Mesenchymal stem cell (in vitro differentiated cells and primary cell): Measurements from ENCODE around the gene AGGF1. TPM values are rescaled to one million over a fixed set of nuclear protein-coding genes. Genes with fewer than 3 reads are reported as not detected.

Experiments used
- DNase-seq: peaks from one replicate; pipeline ENCODE4 v3.0.0-alpha.2; 2013
- H2AFZ ChIP-seq: one replicate; pipeline ENCODE4 v1.6.1; 2013; ENCODE audit warnings: low read depth, mild to moderate bottlenecking, control low read depth, inconsistent platforms, low read length, moderate library complexity
- H2AK5ac ChIP-seq: 2 replicates; pipeline ENCODE4 v1.6.1; 2013; ENCODE audit warnings: low read length, moderate library complexity, mild to moderate bottlenecking, inconsistent platforms; ENCODE audit not compliant: severe bottlenecking
- H2BK120ac ChIP-seq: one replicate; pipeline ENCODE4 v1.6.1; 2013; ENCODE audit warnings: low read depth, mild to moderate bottlenecking, inconsistent platforms, low read length, moderate library complexity
- H2BK12ac ChIP-seq, 2 experiments: one replicate each; pipeline ENCODE4 v1.6.1; 2013; ENCODE audit warnings: inconsistent platforms in 2 of 2, low read length in 2 of 2, mild to moderate bottlenecking in 2 of 2, moderate library complexity in 2 of 2, control low read depth in 1 of 2
- H2BK15ac ChIP-seq: one replicate; pipeline ENCODE4 v1.6.1; 2013; ENCODE audit warnings: mild to moderate bottlenecking, low read depth, inconsistent platforms; ENCODE audit not compliant: poor library complexity, severe bottlenecking
- H2BK5ac ChIP-seq: 2 replicates; pipeline ENCODE4 v1.6.1; 2013; ENCODE audit warnings: low read depth, mild to moderate bottlenecking, low read length, control low read depth, inconsistent platforms; ENCODE audit not compliant: poor library complexity, severe bottlenecking
- H3K14ac ChIP-seq, 2 experiments: one replicate each; pipeline ENCODE4 v1.6.1; 2013; ENCODE audit warnings: inconsistent platforms in 2 of 2, low read length in 2 of 2, control low read depth in 1 of 2, mild to moderate bottlenecking in 1 of 2, moderate library complexity in 1 of 2
- H3K18ac ChIP-seq, 2 experiments: one replicate each; pipeline ENCODE4 v1.6.1; 2013; ENCODE audit warnings: inconsistent platforms in 2 of 2, low read length in 2 of 2, control low read depth in 1 of 2, low read depth in 1 of 2, mild to moderate bottlenecking in 1 of 2
- H3K23ac ChIP-seq, 2 experiments: one replicate each; pipeline ENCODE4 v1.6.1; 2013; ENCODE audit warnings: inconsistent platforms in 2 of 2, low read length in 2 of 2, mild to moderate bottlenecking in 2 of 2, moderate library complexity in 2 of 2, control low read depth in 1 of 2
- H3K27ac ChIP-seq: 2 replicates; pipeline ENCODE4 v1.5.1; 2013; ENCODE audit warnings: mild to moderate bottlenecking, moderate library complexity, low read length, control low read depth, inconsistent platforms; ENCODE audit not compliant: poor library complexity, severe bottlenecking
- H3K27me3 ChIP-seq, 2 experiments: 2 replicates each; pipeline versions ENCODE4 v1.6.1 to v1.7.0; 2013; ENCODE audit warnings: low read length in 2 of 2, mild to moderate bottlenecking in 2 of 2, moderate library complexity in 2 of 2, control low read depth in 1 of 2, inconsistent platforms in 1 of 2; ENCODE audit not compliant: control insufficient read depth in 1 of 2, insufficient read depth in 1 of 2
- H3K36me3 ChIP-seq, 2 experiments: 2 replicates each; pipeline versions ENCODE4 v1.6.1 to v1.7.0; 2013; ENCODE audit warnings: low read length in 2 of 2, control low read depth in 1 of 2, inconsistent platforms in 1 of 2, low read depth in 1 of 2, mild to moderate bottlenecking in 1 of 2; ENCODE audit not compliant: insufficient read depth in 2 of 2, control insufficient read depth in 1 of 2
- H3K4ac ChIP-seq, 2 experiments: one replicate each; pipeline ENCODE4 v1.6.1; 2013; ENCODE audit warnings: inconsistent platforms in 2 of 2, low read length in 2 of 2, mild to moderate bottlenecking in 2 of 2, moderate library complexity in 2 of 2, control low read depth in 1 of 2, low read depth in 1 of 2
- H3K4me1 ChIP-seq: 2 replicates; pipeline ENCODE4 v1.6.1; 2013; ENCODE audit warnings: low read depth, low read length, control low read depth; ENCODE audit not compliant: control insufficient read depth, insufficient read depth
- H3K4me2 ChIP-seq: 2 replicates; pipeline ENCODE4 v1.6.1; 2013; ENCODE audit warnings: low read length, mild to moderate bottlenecking, inconsistent platforms; ENCODE audit not compliant: poor library complexity, severe bottlenecking
- H3K4me3 ChIP-seq, 2 experiments: 2 replicates each; pipeline versions ENCODE4 v1.5.1 to v1.7.0; 2013; ENCODE audit warnings: low read length in 2 of 2, mild to moderate bottlenecking in 2 of 2, control low read depth in 1 of 2, low read depth in 1 of 2; ENCODE audit not compliant: insufficient read depth in 1 of 2
- H3K79me1 ChIP-seq: replicated peaks from 2 replicates; pipeline ENCODE4 v1.6.1; 2013; ENCODE audit warnings: mild to moderate bottlenecking, control low read depth, low read length, inconsistent platforms; ENCODE audit not compliant: poor library complexity, severe bottlenecking
- H3K9ac ChIP-seq: 2 replicates; pipeline ENCODE4 v1.7.0; 2013; ENCODE audit warnings: mild to moderate bottlenecking, low read length, moderate library complexity
- H3K9me3 ChIP-seq: 2 replicates; pipeline ENCODE4 v1.7.0; 2013; ENCODE audit warnings: mild to moderate bottlenecking, low read length; ENCODE audit not compliant: control insufficient read depth
- H4K8ac ChIP-seq: one replicate; pipeline ENCODE4 v1.6.1; 2013; ENCODE audit warnings: inconsistent platforms, mild to moderate bottlenecking, low read length, moderate library complexity
- H4K91ac ChIP-seq: one replicate; pipeline ENCODE4 v1.6.1; 2013; ENCODE audit warnings: mild to moderate bottlenecking, low read length, inconsistent platforms
- WGBS: methylation state at CpG from one replicate; pipeline ENCODE4 v1.1.7; 2013; ENCODE audit warnings: mixed read lengths; 5-methylcytosine and 5-hydroxymethylcytosine counted together
- polyA plus RNA-seq, 2 experiments: library from polyadenylated mRNA; stranded (reverse); fragments of 200-250 nt; gene quantifications; one replicate each; pipeline ENCODE4 v1.2.3, GENCODE V29; 2013

AGGF1 gene
- 19.6 TPM for polyA plus RNA-seq (2013, experiment 1 of 2)
- polyA plus RNA-seq (2013, experiment 2 of 2) = 19.7 TPM

- Histone ChIP-seq H3K27me3 (no peaks in the 10 kb centered on the region), H3K4me2 (peak within 1 kb of the TSS; percentile 68), H2BK5ac (peak within 1 kb of the TSS; percentile 11), H2AK5ac (no peak within 1 kb of the TSS), H3K23ac (peak within 1 kb of the TSS; percentile 87), H3K14ac (peak within 1 kb of the TSS in 1 of 2 experiments; percentile 100), H3K9ac (peak within 1 kb of the TSS; percentile 95), H3K18ac (peak within 1 kb of the TSS; percentile 98), H3K9me3 (no peaks in the 10 kb centered on the region), H3K27ac (peak within 1 kb of the TSS; percentile 97), H3K4ac (peak within 1 kb of the TSS; percentile 67 to 97), H2BK15ac (peak within 1 kb of the TSS; percentile 57), H3K4me3 (peak within 1 kb of the TSS; percentile 92 to 98), H3K36me3 (peaks cover 0 to 12% of the 10 kb centered on the region in 2 experiments), H2BK120ac (peak within 1 kb of the TSS; percentile 81), H2BK12ac (peak within 1 kb of the TSS in 1 of 2 experiments; percentile 59), H4K8ac (peak within 1 kb of the TSS; percentile 99), H3K4me1 (peaks cover 1% of the 10 kb centered on the region), H4K91ac (peak within 1 kb of the TSS; percentile 96), H3K79me1 (peaks cover 7% of the 10 kb centered on the region), H2AFZ (peak within 1 kb of the TSS; percentile 99)
- WGBS = 2% methylated on average over 66 of the region's 82 CpGs
- DNase-seq = peak; percentile 93
Observed at GRCh38 chr5:77030097-77031071, at the start of gene AGGF1. Gene AGGF1, plus strand, starts transcription at chr5:77030404. Its CDS starts 363 bp downstream, at chr5:77030767.

GRCh38 chr5:76980518-76981144 lies 49.6 kb upstream of the AGGF1 start:
- H3K27me3 ChIP-seq = peaks cover 0 to 11% of the 10 kb centered on the region in 2 experiments
- 96% methylated on average over 5 of the region's 8 CpGs for WGBS
- H3K4ac ChIP-seq = no peak overlapping the region
- no peak overlapping the region for H2AFZ ChIP-seq
- no peak overlapping the region for H3K4me2 ChIP-seq
- H4K91ac ChIP-seq = no peak overlapping the region
- H3K36me3 ChIP-seq = no peaks in the 10 kb centered on the region
- no peak for DNase-seq
- no peak overlapping the region for H2BK12ac ChIP-seq
- no peak overlapping the region for H3K14ac ChIP-seq
- no peak overlapping the region for H3K27ac ChIP-seq
- no peaks in the 10 kb centered on the region for H3K4me1 ChIP-seq
- H3K23ac ChIP-seq = no peak overlapping the region
- no peak overlapping the region for H3K18ac ChIP-seq
- H2BK15ac ChIP-seq = no peak overlapping the region
- H2BK120ac ChIP-seq = no peak overlapping the region
- no peak overlapping the region for H3K4me3 ChIP-seq
- no peak overlapping the region for H2AK5ac ChIP-seq
- no peak overlapping the region for H2BK5ac ChIP-seq
- no peaks in the 10 kb centered on the region for H3K9me3 ChIP-seq
- H3K9ac ChIP-seq = no peak overlapping the region
- no peaks in the 10 kb centered on the region for H3K79me1 ChIP-seq
- no peak overlapping the region for H4K8ac ChIP-seq

- no peak overlapping the region for H3K23ac ChIP-seq
- H3K14ac ChIP-seq = no peak overlapping the region
- H3K9ac ChIP-seq = no peak overlapping the region
- no peak overlapping the region for H2AFZ ChIP-seq
- no peaks in the 10 kb centered on the region for H3K9me3 ChIP-seq
- H3K4ac ChIP-seq = no peak overlapping the region
- no peak overlapping the region for H2BK12ac ChIP-seq
- peaks cover 0 to 11% of the 10 kb centered on the region in 2 experiments for H3K27me3 ChIP-seq
- no peak overlapping the region for H3K27ac ChIP-seq
- no peak overlapping the region for H4K8ac ChIP-seq
- DNase-seq = no peak
- H3K4me1 ChIP-seq = no peaks in the 10 kb centered on the region
- no peak overlapping the region for H2BK120ac ChIP-seq
- WGBS = 80% methylated on average over 1 of the region's 2 CpGs
- H3K18ac ChIP-seq = no peak overlapping the region
- H3K4me3 ChIP-seq = no peak overlapping the region
- no peak overlapping the region for H2BK15ac ChIP-seq
- no peaks in the 10 kb centered on the region for H3K36me3 ChIP-seq
- no peak overlapping the region for H2AK5ac ChIP-seq
- H3K4me2 ChIP-seq = no peak overlapping the region
- no peaks in the 10 kb centered on the region for H3K79me1 ChIP-seq
- no peak overlapping the region for H4K91ac ChIP-seq
- no peak overlapping the region for H2BK5ac ChIP-seq
Observed at GRCh38 chr5:76982450-76982849, 47.8 kb upstream of the AGGF1 start.

- H2BK5ac ChIP-seq = no peak overlapping the region
- H2AK5ac ChIP-seq = no peak overlapping the region
- H3K4ac ChIP-seq = no peak overlapping the region
- peaks cover 0 to 4% of the 10 kb centered on the region in 2 experiments for H3K27me3 ChIP-seq
- H3K18ac ChIP-seq = no peak overlapping the region
- H3K79me1 ChIP-seq = no peaks in the 10 kb centered on the region
- H3K9me3 ChIP-seq = no peaks in the 10 kb centered on the region
- H3K36me3 ChIP-seq = no peaks in the 10 kb centered on the region
- no peak overlapping the region for H2AFZ ChIP-seq
- H4K8ac ChIP-seq = no peak overlapping the region
- peak overlapping the region; percentile 39 for H4K91ac ChIP-seq
- H3K27ac ChIP-seq = no peak overlapping the region
- no peak overlapping the region for H3K4me3 ChIP-seq
- no peak overlapping the region for H3K4me2 ChIP-seq
- H2BK15ac ChIP-seq = no peak overlapping the region
- 100% methylated on average over 3 of the region's 3 CpGs for WGBS
- H3K23ac ChIP-seq = no peak overlapping the region
- DNase-seq = no peak
- H2BK120ac ChIP-seq = no peak overlapping the region
- no peak overlapping the region for H2BK12ac ChIP-seq
- no peak overlapping the region for H3K9ac ChIP-seq
- no peak overlapping the region for H3K14ac ChIP-seq
- H3K4me1 ChIP-seq = no peaks in the 10 kb centered on the region
Observed at GRCh38 chr5:76983468-76983867, 46.7 kb upstream of the AGGF1 start.
